Colonic mucosa (tissue), 4 donors: Measurements from ENCODE around the gene CMTM7. TPM values are rescaled to one million over a fixed set of nuclear protein-coding genes. Genes with fewer than 3 reads are reported as not detected.

Experiments used
- DNase-seq: peaks from one replicate; pipeline ENCODE4 v3.0.0-alpha.2; 2020
- H3K27ac ChIP-seq: fragments of 200-600 bp; one replicate; pipeline ENCODE4 v1.8.0; 2021
- H3K27me3 ChIP-seq: fragments of 200-600 bp; one replicate; pipeline ENCODE4 v1.8.0; 2021
- H3K36me3 ChIP-seq: fragments of 200-600 bp; one replicate; pipeline ENCODE4 v1.8.0; 2021
- H3K4me1 ChIP-seq: fragments of 200-600 bp; one replicate; pipeline ENCODE4 v1.8.0; 2021; ENCODE audit warnings: mild to moderate bottlenecking
- H3K4me3 ChIP-seq: fragments of 200-600 bp; one replicate; pipeline ENCODE4 v1.8.0; 2021
- H3K9ac ChIP-seq, 2 donors: one replicate each; pipeline ENCODE4 v1.7.0; 2013; ENCODE audit warnings: control low read depth in 2 of 2, low read depth in 2 of 2, low read length in 2 of 2
- H3K9me3 ChIP-seq: fragments of 200-600 bp; one replicate; pipeline ENCODE4 v1.8.0; 2021
- CTCF ChIP-seq: fragments of 200-600 bp; IDR thresholded peaks from one replicate; pipeline ENCODE4 v1.8.0; 2022; ENCODE audit warnings: antibody characterized with exemption, mild to moderate bottlenecking
- intact Hi-C: fragments of 100-400 bp; cut with DNase I; formaldehyde crosslinking; loops from one replicate; pipeline ENCODE4 v1.14.1; 2022
- total RNA-seq, 2 donors: library from RNA; stranded (reverse); fragmentation: NEBNext Ultra II Directional in 1 of 2; extraction: Animal tissue kit (Norgen Biotek cat#: 25700) in 1 of 2; gene quantifications; one replicate each; pipeline ENCODE4 v1.2.1, GENCODE V29; 2021
- donor health status: healthy.
- donor health status: DM: no; HTN: no; CAD: no.
- donor health status: DM: no; HTN: no; CAD: no.

The CMTM7 gene
- total RNA-seq, 2 donors from 2014 or later, result 5.8 to 5.9 TPM

GRCh38 chr3:32450992-32451659 is 59.5 kb downstream of the CMTM7 start:
- no peak overlapping the region for H3K27ac ChIP-seq
- H3K4me1 ChIP-seq, result no peaks in the 10 kb centered on the region
- no peak overlapping the region for H3K4me3 ChIP-seq
- TF ChIP-seq CTCF, result no peak
- H3K36me3 ChIP-seq, result no peaks in the 10 kb centered on the region
- no peaks in the 10 kb centered on the region for H3K27me3 ChIP-seq
- no peak overlapping the region for H3K9ac ChIP-seq
- H3K9me3 ChIP-seq, result no peaks in the 10 kb centered on the region
- DNase-seq, result no peak
- intact Hi-C loops, result no loop called here

GRCh38 chr3:32452009-32452408 is 60.4 kb downstream of the CMTM7 start:
- no peak for DNase-seq
- H3K27me3 ChIP-seq, result no peaks in the 10 kb centered on the region
- no peaks in the 10 kb centered on the region for H3K9me3 ChIP-seq
- no peak for TF ChIP-seq CTCF
- no peak overlapping the region for H3K9ac ChIP-seq
- no peaks in the 10 kb centered on the region for H3K4me1 ChIP-seq
- H3K36me3 ChIP-seq, result no peaks in the 10 kb centered on the region
- intact Hi-C loops, result no loop called here
- H3K4me3 ChIP-seq, result no peak overlapping the region
- H3K27ac ChIP-seq, result no peak overlapping the region

- no peak overlapping the region for H3K4me3 ChIP-seq
- no peaks in the 10 kb centered on the region for H3K9me3 ChIP-seq
- H3K9ac ChIP-seq, result no peak overlapping the region
- no peak for TF ChIP-seq CTCF
- intact Hi-C loops, result no loop called here
- peak; percentile 10 for DNase-seq
- H3K4me1 ChIP-seq, result no peaks in the 10 kb centered on the region
- H3K36me3 ChIP-seq, result no peaks in the 10 kb centered on the region
- no peaks in the 10 kb centered on the region for H3K27me3 ChIP-seq
- H3K27ac ChIP-seq, result no peak overlapping the region
Observed at GRCh38 chr3:32453346-32453745, 61.7 kb downstream of the CMTM7 start.

GRCh38 chr3:32454111-32454510 is 62.5 kb downstream of the CMTM7 start:
- no peak overlapping the region for H3K27ac ChIP-seq

GRCh38 chr3:32454731-32455608 is 63.3 kb downstream of the CMTM7 start:
- intact Hi-C loops, result no loop called here
- no peak overlapping the region for H3K27ac ChIP-seq
- H3K36me3 ChIP-seq, result no peaks in the 10 kb centered on the region
- H3K27me3 ChIP-seq, result no peaks in the 10 kb centered on the region
- H3K9ac ChIP-seq, result no peak overlapping the region
- H3K4me1 ChIP-seq, result no peaks in the 10 kb centered on the region
- no peak overlapping the region for H3K4me3 ChIP-seq
- no peak for TF ChIP-seq CTCF
- no peaks in the 10 kb centered on the region for H3K9me3 ChIP-seq
- DNase-seq, result peak; percentile 14

More at GRCh38 chr3:32454111-32454510, 62.5 kb downstream of the CMTM7 start:
- no peaks in the 10 kb centered on the region for H3K9me3 ChIP-seq
- intact Hi-C loops, result no loop called here
- H3K27me3 ChIP-seq, result no peaks in the 10 kb centered on the region
- no peak overlapping the region for H3K9ac ChIP-seq
- no peaks in the 10 kb centered on the region for H3K36me3 ChIP-seq
- TF ChIP-seq CTCF, result no peak
- peak; percentile 5 for DNase-seq
- no peak overlapping the region for H3K4me3 ChIP-seq
- H3K4me1 ChIP-seq, result no peaks in the 10 kb centered on the region
